Thyroid gland (tissue), 4 donors: ENCODE results near the gene CMSS1.
"Not testable (repeated sequence)": the region's sequence is repeated elsewhere in the genome, so short reads cannot be mapped to it uniquely, and the experiment has no call there.

ENCODE experiments used
- CTCF ChIP-seq, 6 experiments: fragments of 200-600 bp in 3 of 6; fragments of 450-650 bp in 3 of 6; sonication (generic) in 3 of 6; IDR thresholded peaks; one replicate each; pipeline ENCODE4 v1.5.1; 2016 to 2019; ENCODE audit warnings: antibody characterized with exemption in 6 of 6, mild to moderate bottlenecking in 2 of 6, inconsistent platforms in 1 of 6, moderate library complexity in 1 of 6
- POLR2A ChIP-seq, 2 donors: fragments of 450-650 bp; IDR thresholded peaks; one replicate each; pipeline ENCODE4 v1.6.1; 2017; ENCODE audit warnings: antibody characterized with exemption in 2 of 2, mild to moderate bottlenecking in 2 of 2, moderate library complexity in 1 of 2

GRCh38 chr3:100229188-100229587 lies 411.5 kb downstream of the CMSS1 start:
- not testable (repeated sequence) for TF ChIP-seq POLR2A, CTCF (IDR thresholded peaks at IDR 0.05)
